Memory B cell (primary cell): ENCODE data around the gene CEACAM18.

Experiments used
- ATAC-seq: fragments of 150-1000 bp; cut with Tn5 transposase; 2 replicates; pipeline ENCODE4 v1.10.0; 2021; ENCODE audit warnings: low read depth, mild to moderate bottlenecking, moderate library complexity
- DNase-seq, 2 donors: peaks; one replicate each; pipeline ENCODE4 v3.0.0; 2022; ENCODE audit warnings: low spot score in 2 of 2
- H3K27ac Mint-ChIP-seq: one replicate; pipeline ENCODE4 v1.8.0; 2022; ENCODE audit warnings: mild to moderate bottlenecking, moderate library complexity, mixed read lengths
- H3K27me3 Mint-ChIP-seq: one replicate; pipeline ENCODE4 v1.8.0; 2022; ENCODE audit warnings: mixed read lengths
- H3K36me3 Mint-ChIP-seq: one replicate; pipeline ENCODE4 v1.8.0; 2022; ENCODE audit warnings: mild to moderate bottlenecking, mixed read lengths
- H3K4me1 Mint-ChIP-seq: one replicate; pipeline ENCODE4 v1.8.0; 2022; ENCODE audit warnings: mixed read lengths
- H3K4me3 Mint-ChIP-seq: one replicate; pipeline ENCODE4 v1.8.0; 2022; ENCODE audit warnings: mild to moderate bottlenecking, moderate library complexity, mixed read lengths
- H3K9me3 Mint-ChIP-seq: one replicate; pipeline ENCODE4 v1.8.0; 2022; ENCODE audit warnings: mixed read lengths

The CEACAM18 gene

DNA sequence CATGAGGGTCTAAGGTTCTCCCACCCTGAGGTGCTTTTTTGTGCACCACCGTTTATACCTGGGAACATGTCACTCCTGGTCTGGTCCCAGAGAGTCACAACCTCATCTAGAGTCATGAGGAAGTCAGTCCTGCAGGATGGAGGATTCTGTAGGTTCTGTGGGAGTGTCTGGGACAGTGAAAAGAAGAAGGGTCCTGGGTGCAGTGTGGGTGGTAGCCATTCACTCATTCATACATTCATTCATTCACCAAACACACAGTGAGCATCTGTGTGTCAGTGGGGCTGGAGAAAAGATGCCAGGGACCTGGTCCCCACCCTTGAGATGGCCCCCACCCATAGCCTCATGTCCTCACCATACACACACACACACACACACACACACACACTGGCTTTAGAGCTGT is 8.7 kb upstream of the CEACAM18 start:
- no peak for DNase-seq
- H3K36me3 Mint-ChIP-seq, result no peaks in the 10 kb centered on the region
- no peaks in the 10 kb centered on the region for H3K9me3 Mint-ChIP-seq
- no peak overlapping the region for H3K27ac Mint-ChIP-seq
- ATAC-seq, result no peak
- peaks cover 6% of the 10 kb centered on the region for H3K4me1 Mint-ChIP-seq
- H3K4me3 Mint-ChIP-seq, result no peak overlapping the region
- peaks cover 4% of the 10 kb centered on the region for H3K27me3 Mint-ChIP-seq

DNA sequence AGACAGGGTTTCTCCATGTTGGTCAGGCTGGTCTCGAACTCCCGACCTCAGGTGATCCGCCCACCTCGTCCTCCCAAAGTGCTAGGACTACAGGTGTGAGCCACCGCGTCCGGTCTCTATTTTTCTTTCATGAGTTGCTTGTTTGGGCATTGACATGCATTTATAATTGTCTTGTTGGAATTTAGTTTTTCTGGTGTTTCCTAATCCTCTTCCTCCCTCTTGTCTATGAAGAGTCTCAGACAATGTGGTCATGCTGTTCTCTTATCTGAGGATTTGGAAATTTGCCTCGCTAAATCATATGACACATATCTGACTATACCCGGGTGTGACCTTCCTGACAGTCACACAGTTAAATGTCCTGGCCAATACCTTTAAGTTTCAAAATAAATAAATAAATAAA is 7.4 kb upstream of the CEACAM18 start:
- Mint-ChIP-seq H3K36me3 (no peaks in the 10 kb centered on the region), H3K4me1 (peaks cover 6% of the 10 kb centered on the region), H3K9me3 (no peaks in the 10 kb centered on the region), H3K27ac (no peak overlapping the region), H3K4me3 (no peak overlapping the region), H3K27me3 (peaks cover 2% of the 10 kb centered on the region)
- ATAC-seq, result no peak
- DNase-seq, result no peak

GRCh38 chr19:51471527-51471926 is 6.8 kb upstream of the CEACAM18 start:
- H3K4me1 Mint-ChIP-seq, result peaks cover 6% of the 10 kb centered on the region
- H3K27me3 Mint-ChIP-seq, result peaks cover 2% of the 10 kb centered on the region
- ATAC-seq (no peak), DNase-seq (no peak)
- no peak overlapping the region for H3K4me3 Mint-ChIP-seq
- H3K9me3 Mint-ChIP-seq, result no peaks in the 10 kb centered on the region
- H3K27ac Mint-ChIP-seq, result no peak overlapping the region
- no peaks in the 10 kb centered on the region for H3K36me3 Mint-ChIP-seq

DNA sequence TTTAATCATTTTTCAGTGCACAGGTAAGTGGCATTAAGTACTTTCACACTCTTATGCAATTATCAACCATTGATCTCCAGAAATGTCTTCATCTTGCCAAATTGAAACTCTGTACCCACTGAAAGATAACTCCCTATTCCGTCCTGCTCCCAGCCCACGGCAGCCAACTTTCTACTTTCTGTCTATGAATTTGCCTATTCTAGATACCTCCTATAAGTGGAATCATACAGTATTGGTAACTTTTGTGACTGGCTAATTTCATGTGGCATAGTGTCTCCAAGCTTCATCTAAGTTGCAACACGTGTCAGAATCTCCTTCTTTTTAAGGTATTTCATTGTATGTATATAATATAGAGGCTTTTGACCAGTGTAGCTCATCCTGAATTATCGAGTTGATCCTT is 5.7 kb upstream of the CEACAM18 start:
- no peaks in the 10 kb centered on the region for H3K36me3 Mint-ChIP-seq
- H3K27me3 Mint-ChIP-seq, result peaks cover 3% of the 10 kb centered on the region
- peaks cover 6% of the 10 kb centered on the region for H3K4me1 Mint-ChIP-seq
- no peak overlapping the region for H3K27ac Mint-ChIP-seq
- no peaks in the 10 kb centered on the region for H3K9me3 Mint-ChIP-seq
- no peak for DNase-seq
- ATAC-seq, result no peak
- H3K4me3 Mint-ChIP-seq, result no peak overlapping the region

GRCh38 chr19:51473009-51473707 is 5.2 kb upstream of the CEACAM18 start:
- ATAC-seq, result peak; percentile 89
- peak; percentile 88 to 92 for DNase-seq
- H3K36me3 Mint-ChIP-seq, result no peaks in the 10 kb centered on the region
- no peak overlapping the region for H3K4me3 Mint-ChIP-seq
- no peak overlapping the region for H3K27ac Mint-ChIP-seq
- peaks cover 3% of the 10 kb centered on the region for H3K27me3 Mint-ChIP-seq
- H3K4me1 Mint-ChIP-seq, result peaks cover 6% of the 10 kb centered on the region
- H3K9me3 Mint-ChIP-seq, result no peaks in the 10 kb centered on the region

- Mint-ChIP-seq H3K4me3 (no peak overlapping the region), H3K36me3 (no peaks in the 10 kb centered on the region), H3K9me3 (no peaks in the 10 kb centered on the region), H3K27me3 (peaks cover 20% of the 10 kb centered on the region), H3K27ac (no peak overlapping the region), H3K4me1 (peaks cover 6% of the 10 kb centered on the region)
- ATAC-seq, result no peak
- DNase-seq, result no peak
Measured at GRCh38 chr19:51476164-51476563, 2.2 kb upstream of the CEACAM18 start.

DNA sequence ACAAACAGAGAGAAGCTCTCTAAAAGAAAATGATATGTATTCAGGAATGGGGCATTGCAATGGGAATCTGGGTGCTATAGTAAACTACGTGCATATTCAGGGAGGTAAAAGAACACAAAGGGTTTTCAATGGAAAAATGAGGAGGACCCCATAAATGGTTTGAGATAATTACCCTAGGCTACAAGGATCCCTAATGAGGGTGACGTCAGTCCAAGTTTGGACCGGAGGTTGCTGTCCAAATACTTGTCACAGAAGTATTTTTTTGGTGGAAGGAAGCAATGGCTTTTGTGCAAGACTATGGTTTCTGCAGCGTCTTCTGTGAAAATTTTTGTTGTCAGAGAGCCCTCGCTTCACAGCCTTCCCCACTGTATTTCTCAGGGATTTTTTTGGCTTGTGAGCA is 995 bp upstream of the CEACAM18 start:
- no peaks in the 10 kb centered on the region for H3K9me3 Mint-ChIP-seq
- DNase-seq (no peak), ATAC-seq (no peak)
- H3K27ac Mint-ChIP-seq, result no peak overlapping the region
- peaks cover 6% of the 10 kb centered on the region for H3K4me1 Mint-ChIP-seq
- no peaks in the 10 kb centered on the region for H3K36me3 Mint-ChIP-seq
- no peak overlapping the region for H3K4me3 Mint-ChIP-seq
- peaks cover 20% of the 10 kb centered on the region for H3K27me3 Mint-ChIP-seq

DNA sequence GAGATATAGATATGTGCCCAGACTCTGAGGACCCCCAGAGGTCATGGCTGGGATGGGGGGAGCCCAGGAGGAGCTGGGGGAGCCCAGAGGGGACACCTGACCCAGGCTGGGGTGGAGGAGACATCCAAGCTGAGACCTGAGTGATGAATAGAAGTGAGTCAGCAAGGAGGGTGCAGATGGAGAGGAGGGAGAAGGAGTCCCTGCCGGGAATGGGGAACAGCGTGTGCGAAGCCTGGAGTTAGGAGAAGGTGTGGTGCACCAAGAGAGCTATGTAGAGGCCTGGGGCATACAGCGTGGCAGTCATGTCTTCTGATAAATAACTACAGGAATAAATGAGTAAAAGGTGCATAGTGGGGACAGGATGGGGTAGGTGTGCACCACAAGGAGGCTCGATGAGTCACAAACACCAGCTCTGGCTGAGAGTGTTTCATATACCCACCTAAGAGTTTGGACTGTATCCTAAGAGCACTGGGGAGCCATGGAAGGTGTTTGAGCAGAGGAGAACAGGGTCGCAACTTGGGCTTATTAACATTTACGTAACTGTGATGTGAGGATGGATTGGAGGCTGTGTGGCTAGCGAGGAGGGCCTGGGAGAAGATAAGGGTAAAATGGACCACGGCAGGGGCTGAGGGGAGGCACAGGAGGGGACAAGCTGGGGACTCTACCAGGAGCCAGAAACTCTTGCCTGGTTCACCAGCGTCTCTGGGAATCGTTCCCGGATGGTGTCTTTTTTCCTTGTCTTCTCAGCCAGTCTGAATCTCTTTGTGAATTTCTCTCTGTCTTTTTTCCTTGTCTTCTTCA is 1.4 kb downstream of the CEACAM18 start:
- no peaks in the 10 kb centered on the region for H3K9me3 Mint-ChIP-seq
- no peak overlapping the region for H3K27ac Mint-ChIP-seq
- H3K27me3 Mint-ChIP-seq, result peaks cover 27% of the 10 kb centered on the region
- no peak for DNase-seq
- no peaks in the 10 kb centered on the region for H3K4me1 Mint-ChIP-seq
- no peak for ATAC-seq
- no peaks in the 10 kb centered on the region for H3K36me3 Mint-ChIP-seq
- no peak overlapping the region for H3K4me3 Mint-ChIP-seq

- peaks cover 34% of the 10 kb centered on the region for H3K27me3 Mint-ChIP-seq
- H3K4me3 Mint-ChIP-seq, result no peak overlapping the region
- ATAC-seq (no peak), DNase-seq (no peak)
- H3K4me1 Mint-ChIP-seq, result no peaks in the 10 kb centered on the region
- H3K27ac Mint-ChIP-seq, result no peak overlapping the region
- no peaks in the 10 kb centered on the region for H3K36me3 Mint-ChIP-seq
- no peaks in the 10 kb centered on the region for H3K9me3 Mint-ChIP-seq
Measured at GRCh38 chr19:51480590-51480989, 2.3 kb downstream of the CEACAM18 start.

DNA sequence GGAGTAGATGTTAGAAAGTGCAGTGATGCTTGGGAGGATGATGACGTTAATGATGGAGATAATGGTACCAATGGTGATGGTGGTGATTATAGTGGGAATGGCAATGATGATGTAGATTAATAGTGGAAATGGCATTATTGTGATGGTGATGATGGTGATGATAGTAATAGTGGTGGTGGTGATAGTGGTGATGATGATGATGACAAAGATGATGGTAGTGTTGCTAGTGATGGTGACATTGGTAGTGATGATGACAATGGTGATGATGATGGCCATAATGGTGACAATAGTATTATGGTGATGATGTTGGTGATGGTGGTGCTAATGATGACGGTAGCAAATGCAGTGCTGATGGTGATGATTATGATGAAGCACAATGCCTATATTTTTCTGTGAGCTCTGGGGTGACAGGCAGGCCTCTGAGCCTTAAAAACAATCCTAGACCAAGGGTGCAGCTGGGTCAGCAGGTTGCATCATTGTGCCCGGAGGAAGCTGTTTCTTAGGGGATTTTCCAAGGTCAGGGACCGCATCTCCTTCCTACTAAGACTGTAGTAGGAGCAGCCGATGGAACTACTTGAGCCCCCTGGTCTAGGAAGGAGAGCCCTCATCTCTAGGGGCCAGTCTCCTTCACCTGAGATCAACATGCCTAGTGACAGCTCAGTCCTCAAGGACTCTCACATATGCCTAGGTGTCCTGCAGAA is 7.8 kb downstream of the CEACAM18 start:
- Mint-ChIP-seq H3K27me3 (peaks cover 19% of the 10 kb centered on the region), H3K9me3 (peaks cover 3% of the 10 kb centered on the region), H3K4me3 (no peak overlapping the region), H3K4me1 (peaks cover 4% of the 10 kb centered on the region), H3K36me3 (peaks cover 2% of the 10 kb centered on the region), H3K27ac (no peak overlapping the region)
- ATAC-seq (no peak), DNase-seq (no peak)

- no peak overlapping the region for H3K27ac Mint-ChIP-seq
- ATAC-seq (no peak), DNase-seq (no peak)
- H3K36me3 Mint-ChIP-seq, result peaks cover 2% of the 10 kb centered on the region
- peaks cover 3% of the 10 kb centered on the region for H3K9me3 Mint-ChIP-seq
- H3K4me1 Mint-ChIP-seq, result peaks cover 7% of the 10 kb centered on the region
- no peak overlapping the region for H3K4me3 Mint-ChIP-seq
- peaks cover 17% of the 10 kb centered on the region for H3K27me3 Mint-ChIP-seq
Measured at GRCh38 chr19:51488491-51488890, 10.2 kb downstream of the CEACAM18 start.

DNA sequence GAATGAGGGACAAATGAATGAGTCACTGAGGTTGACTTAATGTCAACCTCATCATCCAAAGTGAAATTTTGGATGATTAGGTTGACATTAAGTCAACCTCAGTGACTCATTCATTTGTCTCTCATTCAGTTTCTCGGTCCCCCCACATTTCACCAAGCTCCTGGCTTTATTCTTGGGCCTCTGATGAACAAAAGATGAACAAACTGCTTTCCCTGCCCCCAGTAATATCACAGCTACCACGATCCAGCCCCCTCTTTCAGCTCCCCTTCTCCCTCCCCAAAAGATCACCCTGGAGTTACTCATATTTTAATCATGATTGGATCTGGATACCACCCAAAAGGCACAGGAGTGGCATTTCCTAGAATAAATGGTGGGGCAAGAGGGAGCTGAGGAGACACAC is 10.8 kb downstream of the CEACAM18 start:
- no peak for ATAC-seq
- Mint-ChIP-seq H3K27ac (no peak overlapping the region), H3K27me3 (peaks cover 18% of the 10 kb centered on the region), H3K9me3 (peaks cover 3% of the 10 kb centered on the region), H3K36me3 (peaks cover 2% of the 10 kb centered on the region), H3K4me1 (peaks cover 11% of the 10 kb centered on the region), H3K4me3 (no peak overlapping the region)
- DNase-seq, result no peak

DNA sequence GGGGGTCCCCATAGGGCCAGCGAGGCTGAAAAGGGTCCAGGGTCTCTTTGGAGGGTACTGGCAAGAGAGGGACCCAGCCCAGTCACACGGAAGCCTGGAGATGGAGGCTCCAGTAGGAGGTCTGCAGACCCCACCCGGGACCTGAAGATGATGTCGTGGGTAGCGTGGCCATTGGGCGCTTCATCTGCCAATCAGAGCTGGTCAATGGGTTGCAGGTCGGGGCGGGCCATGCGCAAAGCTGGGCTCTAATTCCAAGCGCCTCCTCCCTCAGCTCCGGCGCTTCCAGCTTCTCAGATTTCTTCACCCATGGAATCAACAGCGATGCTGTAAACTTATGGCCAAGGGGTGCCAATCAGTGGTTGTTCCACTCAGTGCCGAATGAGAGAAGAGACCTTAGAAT is 12.3 kb downstream of the CEACAM18 start:
- H3K36me3 Mint-ChIP-seq, result peaks cover 2% of the 10 kb centered on the region
- H3K27ac Mint-ChIP-seq, result no peak overlapping the region
- no peak for DNase-seq
- H3K9me3 Mint-ChIP-seq, result peaks cover 3% of the 10 kb centered on the region
- H3K27me3 Mint-ChIP-seq, result peaks cover 8% of the 10 kb centered on the region
- no peak for ATAC-seq
- peaks cover 11% of the 10 kb centered on the region for H3K4me1 Mint-ChIP-seq
- H3K4me3 Mint-ChIP-seq, result no peak overlapping the region

- peaks cover 4% of the 10 kb centered on the region for H3K27me3 Mint-ChIP-seq
- H3K9me3 Mint-ChIP-seq, result no peaks in the 10 kb centered on the region
- H3K36me3 Mint-ChIP-seq, result no peaks in the 10 kb centered on the region
- no peak overlapping the region for H3K4me3 Mint-ChIP-seq
- ATAC-seq, result no peak
- peaks cover 7% of the 10 kb centered on the region for H3K4me1 Mint-ChIP-seq
- no peak for DNase-seq
- H3K27ac Mint-ChIP-seq, result no peak overlapping the region
Measured at GRCh38 chr19:51491586-51491985, 13.2 kb downstream of the CEACAM18 start.
